HCT116 (cell line): ENCODE measurements around the gene ELN.

ENCODE experiments used
- CTCF ChIP-seq, 3 experiments: fragments of 200-600 bp in 1 of 3; sonication (generic) in 1 of 3; IDR thresholded peaks in 2 of 3; conservative IDR thresholded peaks in 1 of 3; 2 replicates each; pipeline ENCODE4 v1.5.1; 2012 to 2017; ENCODE audit warnings: low read depth in 2 of 3, low read length in 2 of 3, antibody characterized with exemption in 1 of 3, borderline replicate concordance in 1 of 3, control low read depth in 1 of 3, mild to moderate bottlenecking in 1 of 3, mixed read lengths in 1 of 3, mixed run types in 1 of 3, moderate library complexity in 1 of 3; ENCODE audit not compliant: insufficient read depth in 1 of 3
- ELF1 ChIP-seq: IDR thresholded peaks from 2 replicates; pipeline ENCODE4 v1.6.1; 2012; ENCODE audit warnings: low read depth, borderline replicate concordance
- EZH2 ChIP-seq: fragments of 200-600 bp; sonication (generic); IDR thresholded peaks from 2 replicates; pipeline ENCODE4 v1.6.1; 2017; ENCODE audit warnings: antibody characterized with exemption, mixed run types
- EZH2phosphoT487 ChIP-seq: fragments of 200-600 bp; IDR thresholded peaks from 2 replicates; pipeline ENCODE4 v1.6.1; 2018; ENCODE audit warnings: antibody characterized with exemption, borderline replicate concordance
- FOSL1 ChIP-seq: IDR thresholded peaks from 2 replicates; pipeline ENCODE4 v1.6.1; 2012; ENCODE audit warnings: low read depth
- POLR2A ChIP-seq: IDR thresholded peaks from 2 replicates; pipeline ENCODE4 v1.7.0; 2011; ENCODE audit warnings: borderline replicate concordance; ENCODE audit not compliant: insufficient read depth, insufficient read length; ENCODE audit errors: extremely low read depth
- POLR2AphosphoS5 ChIP-seq: IDR thresholded peaks from 2 replicates; pipeline ENCODE4 v1.6.1; 2011; ENCODE audit warnings: mild to moderate bottlenecking, low read depth, low read length, moderate library complexity
- RAD21 ChIP-seq: IDR thresholded peaks from 2 replicates; pipeline ENCODE4 v1.6.1; 2012; ENCODE audit warnings: low read depth, mild to moderate bottlenecking

- no peak for TF ChIP-seq CTCF (IDR thresholded peaks at IDR 0.05 in 2 of 3, conservative IDR thresholded peaks at IDR 0.05 in 1 of 3; ENCODE audit: borderline replicate concordance in 1 of 3, insufficient read depth in 1 of 3, low read depth in 2 of 3, low read length in 2 of 3)
- no peak for TF ChIP-seq FOSL1
- no peak for TF ChIP-seq EZH2
- no peak for TF ChIP-seq RAD21
- TF ChIP-seq POLR2A, result no peak
- TF ChIP-seq POLR2AphosphoS5, result no peak
- TF ChIP-seq EZH2phosphoT487, result no peak
- TF ChIP-seq ELF1, result no peak
Measured at GRCh38 chr7:74000489-74001149, 27.4 kb upstream of the ELN start.
